Activated naive CD8-positive, alpha-beta T cell (primary cell): Measurements from ENCODE around the gene PDE4D.

Source experiments
- H3K27ac Mint-ChIP-seq: one replicate; pipeline ENCODE4 v1.8.0; 2021; ENCODE audit warnings: mixed read lengths
- H3K27me3 Mint-ChIP-seq: one replicate; pipeline ENCODE4 v1.8.0; 2021; ENCODE audit warnings: mixed read lengths
- H3K36me3 Mint-ChIP-seq: one replicate; pipeline ENCODE4 v1.8.0; 2021; ENCODE audit warnings: mixed read lengths
- H3K4me1 Mint-ChIP-seq: one replicate; pipeline ENCODE4 v1.8.0; 2021; ENCODE audit warnings: low read depth, mixed read lengths
- H3K4me3 Mint-ChIP-seq: one replicate; pipeline ENCODE4 v1.8.0; 2021; ENCODE audit warnings: mild to moderate bottlenecking, mixed read lengths
- H3K9me3 Mint-ChIP-seq: one replicate; pipeline ENCODE4 v1.8.0; 2021; ENCODE audit warnings: low read depth, mixed read lengths

Gene PDE4D

GRCh38 chr5:59275510-59276324, 617.8 kb downstream of the PDE4D start:
- Mint-ChIP-seq H3K36me3 (no peaks in the 10 kb centered on the region), H3K4me1 (peaks cover 12% of the 10 kb centered on the region), H3K27me3 (peaks cover 16% of the 10 kb centered on the region), H3K9me3 (no peaks in the 10 kb centered on the region), H3K27ac (no peak overlapping the region), H3K4me3 (peak overlapping the region; percentile 77)

- Mint-ChIP-seq H3K4me1 (peaks cover 12% of the 10 kb centered on the region), H3K27ac (no peak overlapping the region), H3K27me3 (peaks cover 16% of the 10 kb centered on the region)
Measured at GRCh38 chr5:59275170-59275509, 618.4 kb downstream of the PDE4D start.

GRCh38 chr5:59274106-59274636, 619.4 kb downstream of the PDE4D start:
- no peaks in the 10 kb centered on the region for H3K9me3 Mint-ChIP-seq
- H3K27me3 Mint-ChIP-seq = peaks cover 14% of the 10 kb centered on the region
- no peak overlapping the region for H3K27ac Mint-ChIP-seq
- H3K4me1 Mint-ChIP-seq = peaks cover 12% of the 10 kb centered on the region
- H3K36me3 Mint-ChIP-seq = no peaks in the 10 kb centered on the region
- H3K4me3 Mint-ChIP-seq = no peak overlapping the region

More at GRCh38 chr5:59275170-59275509, 618.4 kb downstream of the PDE4D start:
- Mint-ChIP-seq H3K9me3 (no peaks in the 10 kb centered on the region), H3K4me3 (peak overlapping the region; percentile 77), H3K36me3 (no peaks in the 10 kb centered on the region)

GRCh38 chr5:59272809-59273427, 620.6 kb downstream of the PDE4D start:
- H3K27me3 Mint-ChIP-seq = peaks cover 12% of the 10 kb centered on the region
- peaks cover 12% of the 10 kb centered on the region for H3K4me1 Mint-ChIP-seq
- no peaks in the 10 kb centered on the region for H3K9me3 Mint-ChIP-seq
- H3K27ac Mint-ChIP-seq = no peak overlapping the region
- no peaks in the 10 kb centered on the region for H3K36me3 Mint-ChIP-seq
- no peak overlapping the region for H3K4me3 Mint-ChIP-seq

- Mint-ChIP-seq H3K27me3 (no peaks in the 10 kb centered on the region), H3K4me3 (no peak overlapping the region), H3K27ac (no peak overlapping the region), H3K9me3 (no peaks in the 10 kb centered on the region), H3K4me1 (no peaks in the 10 kb centered on the region), H3K36me3 (no peaks in the 10 kb centered on the region)
Measured at GRCh38 chr5:59268756-59269415, 624.6 kb downstream of the PDE4D start.

GRCh38 chr5:59267033-59267432, 626.5 kb downstream of the PDE4D start:
- Mint-ChIP-seq H3K27me3 (no peaks in the 10 kb centered on the region), H3K36me3 (no peaks in the 10 kb centered on the region), H3K9me3 (no peaks in the 10 kb centered on the region), H3K4me1 (no peaks in the 10 kb centered on the region), H3K27ac (no peak overlapping the region), H3K4me3 (no peak overlapping the region)

GRCh38 chr5:59266410-59266809, 627.1 kb downstream of the PDE4D start:
- H3K9me3 Mint-ChIP-seq = no peaks in the 10 kb centered on the region
- H3K4me3 Mint-ChIP-seq = no peak overlapping the region
- H3K27ac Mint-ChIP-seq = no peak overlapping the region
- H3K4me1 Mint-ChIP-seq = no peaks in the 10 kb centered on the region
- no peaks in the 10 kb centered on the region for H3K36me3 Mint-ChIP-seq
- H3K27me3 Mint-ChIP-seq = no peaks in the 10 kb centered on the region

- no peaks in the 10 kb centered on the region for H3K36me3 Mint-ChIP-seq
- H3K4me1 Mint-ChIP-seq = no peaks in the 10 kb centered on the region
- H3K27me3 Mint-ChIP-seq = no peaks in the 10 kb centered on the region
- H3K4me3 Mint-ChIP-seq = no peak overlapping the region
- no peaks in the 10 kb centered on the region for H3K9me3 Mint-ChIP-seq
- no peak overlapping the region for H3K27ac Mint-ChIP-seq
Measured at GRCh38 chr5:59264639-59265245, 628.8 kb downstream of the PDE4D start.

GRCh38 chr5:59264013-59264412, 629.5 kb downstream of the PDE4D start:
- Mint-ChIP-seq H3K4me1 (no peaks in the 10 kb centered on the region), H3K4me3 (no peak overlapping the region), H3K36me3 (no peaks in the 10 kb centered on the region), H3K27ac (no peak overlapping the region), H3K27me3 (no peaks in the 10 kb centered on the region), H3K9me3 (no peaks in the 10 kb centered on the region)

GRCh38 chr5:59261969-59262368, 631.6 kb downstream of the PDE4D start:
- Mint-ChIP-seq H3K27ac (no peak overlapping the region), H3K4me3 (no peak overlapping the region), H3K36me3 (no peaks in the 10 kb centered on the region), H3K4me1 (no peaks in the 10 kb centered on the region), H3K9me3 (no peaks in the 10 kb centered on the region), H3K27me3 (no peaks in the 10 kb centered on the region)

GRCh38 chr5:59260973-59261372, 632.6 kb downstream of the PDE4D start:
- no peaks in the 10 kb centered on the region for H3K9me3 Mint-ChIP-seq

GRCh38 chr5:59260200-59260599, 633.3 kb downstream of the PDE4D start:
- no peaks in the 10 kb centered on the region for H3K4me1 Mint-ChIP-seq
- H3K27me3 Mint-ChIP-seq = peaks cover under 1% of the 10 kb centered on the region

More at GRCh38 chr5:59260973-59261372, 632.6 kb downstream of the PDE4D start:
- H3K4me1 Mint-ChIP-seq = no peaks in the 10 kb centered on the region
- no peak overlapping the region for H3K4me3 Mint-ChIP-seq
- no peak overlapping the region for H3K27ac Mint-ChIP-seq
- no peaks in the 10 kb centered on the region for H3K36me3 Mint-ChIP-seq
- no peaks in the 10 kb centered on the region for H3K27me3 Mint-ChIP-seq

GRCh38 chr5:59259237-59259636, 634.3 kb downstream of the PDE4D start:
- no peaks in the 10 kb centered on the region for H3K4me1 Mint-ChIP-seq
- H3K36me3 Mint-ChIP-seq = no peaks in the 10 kb centered on the region
- no peak overlapping the region for H3K27ac Mint-ChIP-seq
- no peak overlapping the region for H3K4me3 Mint-ChIP-seq
- peaks cover 7% of the 10 kb centered on the region for H3K27me3 Mint-ChIP-seq
- no peaks in the 10 kb centered on the region for H3K9me3 Mint-ChIP-seq

More at GRCh38 chr5:59260200-59260599, 633.3 kb downstream of the PDE4D start:
- no peaks in the 10 kb centered on the region for H3K9me3 Mint-ChIP-seq
- H3K4me3 Mint-ChIP-seq = no peak overlapping the region
- no peaks in the 10 kb centered on the region for H3K36me3 Mint-ChIP-seq
- H3K27ac Mint-ChIP-seq = no peak overlapping the region

- peaks cover 7% of the 10 kb centered on the region for H3K27me3 Mint-ChIP-seq
- H3K4me3 Mint-ChIP-seq = no peak overlapping the region
- H3K27ac Mint-ChIP-seq = no peak overlapping the region
- H3K4me1 Mint-ChIP-seq = no peaks in the 10 kb centered on the region
- H3K36me3 Mint-ChIP-seq = no peaks in the 10 kb centered on the region
- no peaks in the 10 kb centered on the region for H3K9me3 Mint-ChIP-seq
Measured at GRCh38 chr5:59257488-59258400, 635.8 kb downstream of the PDE4D start.
